Gastrocnemius medialis (tissue), 4 donors: ENCODE results near the gene KRT36.

Experiments used
- POLR2A ChIP-seq, 2 donors: fragments of 450-650 bp; IDR thresholded peaks; one replicate each; pipeline ENCODE4 v1.6.1; 2017; ENCODE audit warnings: antibody characterized with exemption in 2 of 2, mild to moderate bottlenecking in 2 of 2, moderate library complexity in 2 of 2
- TF ChIP-seq, protein P1 (sequence below), 5 experiments: fragments of 450-650 bp in 3 of 5; fragments of 200-600 bp in 2 of 5; sonication (generic) in 2 of 5; IDR thresholded peaks in 4 of 5; conservative IDR thresholded peaks in 1 of 5; 1 replicate in 4 of 5; 2 replicates in 1 of 5; pipeline ENCODE4 v1.5.1; 2016 to 2019; ENCODE audit warnings: antibody characterized with exemption in 5 of 5, mild to moderate bottlenecking in 3 of 5, moderate library complexity in 3 of 5

DNA sequence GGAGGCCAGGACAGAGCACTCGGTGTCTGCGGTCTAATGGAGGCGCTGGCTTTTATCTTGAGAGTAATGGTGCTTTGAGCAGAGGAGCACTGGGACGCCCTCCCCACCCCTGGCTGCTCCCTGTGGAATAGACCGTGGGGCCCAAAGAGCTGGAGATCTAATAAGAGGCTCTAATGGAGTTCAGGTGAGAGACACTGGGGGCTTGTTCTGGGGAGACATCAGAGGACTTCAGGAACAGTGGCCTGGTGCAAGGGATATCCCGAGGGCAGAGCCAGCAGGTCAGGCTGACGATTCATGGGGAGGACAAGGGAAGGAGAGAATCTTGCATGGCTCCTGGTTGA is 47.9 kb upstream of the KRT36 start:
- TF ChIP-seq, protein P1, sequence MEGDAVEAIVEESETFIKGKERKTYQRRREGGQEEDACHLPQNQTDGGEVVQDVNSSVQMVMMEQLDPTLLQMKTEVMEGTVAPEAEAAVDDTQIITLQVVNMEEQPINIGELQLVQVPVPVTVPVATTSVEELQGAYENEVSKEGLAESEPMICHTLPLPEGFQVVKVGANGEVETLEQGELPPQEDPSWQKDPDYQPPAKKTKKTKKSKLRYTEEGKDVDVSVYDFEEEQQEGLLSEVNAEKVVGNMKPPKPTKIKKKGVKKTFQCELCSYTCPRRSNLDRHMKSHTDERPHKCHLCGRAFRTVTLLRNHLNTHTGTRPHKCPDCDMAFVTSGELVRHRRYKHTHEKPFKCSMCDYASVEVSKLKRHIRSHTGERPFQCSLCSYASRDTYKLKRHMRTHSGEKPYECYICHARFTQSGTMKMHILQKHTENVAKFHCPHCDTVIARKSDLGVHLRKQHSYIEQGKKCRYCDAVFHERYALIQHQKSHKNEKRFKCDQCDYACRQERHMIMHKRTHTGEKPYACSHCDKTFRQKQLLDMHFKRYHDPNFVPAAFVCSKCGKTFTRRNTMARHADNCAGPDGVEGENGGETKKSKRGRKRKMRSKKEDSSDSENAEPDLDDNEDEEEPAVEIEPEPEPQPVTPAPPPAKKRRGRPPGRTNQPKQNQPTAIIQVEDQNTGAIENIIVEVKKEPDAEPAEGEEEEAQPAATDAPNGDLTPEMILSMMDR (IDR thresholded peaks at IDR 0.05 in 4 of 5, conservative IDR thresholded peaks at IDR 0.05 in 1 of 5), result no peak
- TF ChIP-seq POLR2A (IDR thresholded peaks at IDR 0.05), result no peak
